GM12878 (cell line): ENCODE measurements around the gene UBE2O.

Source experiments
- KDM1A ChIP-seq: fragments of 200-600 bp; sonication (generic); IDR thresholded peaks from 2 replicates; pipeline ENCODE4 v1.6.1; 2016; ENCODE audit warnings: borderline replicate concordance
- POLR2A ChIP-seq: IDR thresholded peaks from 2 replicates; pipeline ENCODE4 v1.6.1; 2011; ENCODE audit warnings: low read depth, mild to moderate bottlenecking, low read length
- RAD21 ChIP-seq: IDR thresholded peaks from 2 replicates; pipeline ENCODE4 v1.6.1; 2011; ENCODE audit warnings: mild to moderate bottlenecking, low read depth, low read length, moderate library complexity; ENCODE audit not compliant: insufficient read depth

GRCh38 chr17:76462556-76463290, 9.8 kb upstream of the UBE2O start:
- no peak for TF ChIP-seq KDM1A
- TF ChIP-seq POLR2A, result no peak
- no peak for TF ChIP-seq RAD21
